PC-3 (cell line): ENCODE results near the gene RXYLT1. TPM values are rescaled to one million over a fixed set of nuclear protein-coding genes. Genes with fewer than 3 reads are reported as not detected.

Source experiments
- ATAC-seq: fragments of 200-7000 bp; cut with Tn5 transposase; 2 replicates; pipeline ENCODE4 v1.9.1; 2020; ENCODE audit warnings: mild to moderate bottlenecking, moderate library complexity
- BruUV-seq: library from RNA; stranded (reverse); fragments of 400-500 nt; replicated peaks from 2 replicates; lab custom pipeline; 2021; lab: Mats Ljungman, UMichigan
- CTCF ChIA-PET: fragments of 300-600 bp; sonication (Branson Sonifier 250); formaldehyde crosslinking; loops from one replicate; lab custom pipeline; 2022; ENCODE audit warnings: antibody characterized with exemption; lab: Charles Lee
- POLR2A ChIA-PET: fragments of 300-600 bp; sonication (Branson Sonifier 250); formaldehyde crosslinking; loops from one replicate; lab custom pipeline; 2022; ENCODE audit warnings: antibody characterized with exemption; ENCODE audit not compliant: unreplicated experiment; lab: Charles Lee
- DNase-seq: peaks from one replicate; pipeline ENCODE4 v3.0.0-alpha.2; 2015
- H2AFZ ChIP-seq: fragments of 300-600 bp; sonication (generic); 2 replicates; pipeline ENCODE4 v1.6.0; 2016; ENCODE audit warnings: antibody characterized with exemption, low read length
- H3F3A ChIP-seq: fragments of 300-600 bp; sonication (generic); one replicate; pipeline ENCODE4 v1.6.0; 2017; ENCODE audit warnings: antibody characterized with exemption, low read length, control low read depth, mild to moderate bottlenecking; ENCODE audit not compliant: unreplicated experiment
- H3K27ac ChIP-seq: fragments of 300-600 bp; sonication (generic); 2 replicates; pipeline ENCODE4 v1.5.1; 2016; ENCODE audit warnings: mild to moderate bottlenecking, low read length
- H3K27me3 ChIP-seq: fragments of 300-600 bp; sonication (generic); 2 replicates; pipeline ENCODE4 v1.6.1; 2016; ENCODE audit warnings: low read length, mixed read lengths
- H3K36me3 ChIP-seq: fragments of 300-600 bp; sonication (generic); 2 replicates; pipeline ENCODE4 v1.6.1; 2016; ENCODE audit warnings: low read depth, mixed run types, low read length, mixed read lengths
- H3K4me1 ChIP-seq: fragments of 300-600 bp; sonication (generic); 2 replicates; pipeline ENCODE4 v1.5.1; 2016; ENCODE audit warnings: low read length; ENCODE audit not compliant: insufficient read depth
- H3K4me2 ChIP-seq: fragments of 300-600 bp; sonication (generic); 2 replicates; pipeline ENCODE4 v1.6.0; 2016; ENCODE audit warnings: low read length
- H3K4me3 ChIP-seq: fragments of 300-600 bp; sonication (generic); 2 replicates; pipeline ENCODE4 v1.5.1; 2016; ENCODE audit warnings: mild to moderate bottlenecking, low read length, mixed read lengths
- H3K79me2 ChIP-seq: fragments of 300-600 bp; sonication (generic); 2 replicates; pipeline ENCODE4 v1.6.1; 2017; ENCODE audit warnings: low read length, mixed read lengths
- H3K9ac ChIP-seq: fragments of 300-600 bp; sonication (generic); 2 replicates; pipeline ENCODE4 v1.6.0; 2016; ENCODE audit warnings: mild to moderate bottlenecking, low read length
- H3K9me2 ChIP-seq: fragments of 300-600 bp; sonication (generic); replicated peaks from 2 replicates; pipeline ENCODE4 v1.6.1; 2016; ENCODE audit warnings: mixed run types, low read length, mixed read lengths
- H3K9me3 ChIP-seq: fragments of 300-600 bp; sonication (generic); 2 replicates; pipeline ENCODE4 v1.6.1; 2016; ENCODE audit warnings: low read length, mixed read lengths
- H4K20me1 ChIP-seq: fragments of 300-600 bp; sonication (generic); 2 replicates; pipeline ENCODE4 v1.6.1; 2016; ENCODE audit warnings: low read length, mixed read lengths
- CTCF ChIP-seq: fragments of 300-600 bp; sonication (generic); conservative IDR thresholded peaks from 2 replicates; pipeline ENCODE4 v1.5.1; 2017; ENCODE audit warnings: antibody characterized with exemption, low read depth, mild to moderate bottlenecking, low read length
- EZH2 ChIP-seq: fragments of 300-600 bp; sonication (generic); IDR thresholded peaks from one replicate; pipeline ENCODE4 v1.6.1; 2017; ENCODE audit warnings: antibody characterized with exemption, mild to moderate bottlenecking, low read length; ENCODE audit not compliant: unreplicated experiment
- EZH2phosphoT487 ChIP-seq: fragments of 300-600 bp; sonication (generic); IDR thresholded peaks from 2 replicates; pipeline ENCODE4 v1.6.1; 2018; ENCODE audit warnings: mild to moderate bottlenecking, antibody characterized with exemption, low read length, borderline replicate concordance
- intact Hi-C: fragments of 100-400 bp; cut with micrococcal nuclease; formaldehyde crosslinking; loops from 2 replicates; pipeline ENCODE4 v1.9.0; 2023
- total RNA-seq: library from RNA; depleted of rRNA; stranded (reverse); fragments of >200 nt; gene quantifications from 2 replicates; pipeline ENCODE4 v1.2.3, GENCODE V29; 2014

RXYLT1 gene
- total RNA-seq, 1 experiment from 2014 or later, result 23.8 TPM

DNA sequence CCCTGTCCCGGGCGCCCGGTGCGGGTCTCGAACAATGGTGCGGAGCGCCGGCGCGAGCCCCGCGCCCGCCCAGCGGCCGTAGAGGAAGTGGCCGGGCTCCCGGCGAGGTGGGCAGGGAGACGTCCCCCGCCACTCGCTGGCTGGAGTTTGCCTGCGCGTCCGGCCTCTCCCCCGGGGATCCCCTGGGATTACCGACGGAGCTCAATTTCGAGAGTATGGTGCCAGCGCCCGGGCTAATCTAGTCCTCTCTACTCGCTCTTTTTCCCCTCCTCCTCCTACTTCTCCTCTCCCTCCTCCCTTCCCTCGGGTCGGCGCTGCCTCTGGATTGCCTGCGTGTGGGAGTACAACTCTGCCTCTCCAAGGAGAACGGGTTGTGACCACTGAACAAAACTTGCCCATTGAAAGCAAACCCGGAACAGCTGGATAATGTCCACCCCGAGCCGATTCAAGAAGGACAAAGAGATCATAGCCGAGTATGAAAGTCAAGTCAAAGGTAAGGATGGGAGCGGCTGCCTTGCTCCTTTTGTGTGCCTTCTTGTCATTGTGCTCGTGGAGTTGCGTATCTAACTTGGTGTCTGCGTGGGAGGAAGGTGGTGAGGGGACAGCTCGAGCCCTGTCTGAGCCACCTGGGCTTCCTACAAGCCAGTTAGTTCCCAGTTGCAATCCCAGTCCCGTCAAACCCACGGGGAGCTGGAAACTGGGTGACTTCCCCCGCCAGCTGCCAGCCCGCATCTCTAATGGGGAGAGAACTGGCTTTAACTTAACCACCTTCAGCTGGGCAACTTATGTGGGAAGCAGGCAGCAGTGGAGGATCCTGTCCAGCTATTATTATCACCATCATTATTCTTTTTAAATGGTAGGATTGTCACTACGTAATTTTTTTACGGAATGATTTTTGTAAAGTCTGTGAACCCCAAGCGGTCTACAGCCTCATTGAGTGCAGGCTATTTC is 65.0 kb downstream of the RXYLT1 start, which contains the start of gene SRGAP1:
SRGAP1 (plus strand) TSS at position 310 of the 951 bp plus-strand sequence; CDS start at position 427, 117 bp downstream.
- DNase-seq, result peak; percentile 51
- Histone ChIP-seq H3K27ac (peak within 1 kb of the TSS; percentile 61), H3K27me3 (no peaks in the 10 kb centered on the region), H3F3A (no peaks in the 10 kb centered on the region), H3K4me2 (peak within 1 kb of the TSS; percentile 82), H3K36me3 (no peaks in the 10 kb centered on the region), H3K9me3 (no peaks in the 10 kb centered on the region), H3K9me2 (no peaks in the 10 kb centered on the region), H2AFZ (peak within 1 kb of the TSS; percentile 84), H3K79me2 (peaks cover 57% of the 10 kb centered on the region), H3K4me3 (peak within 1 kb of the TSS; percentile 89), H3K9ac (peak within 1 kb of the TSS; percentile 86), H4K20me1 (peaks cover 6% of the 10 kb centered on the region; the same call in 1 of the 2 replicates), H3K4me1 (peaks cover 21% of the 10 kb centered on the region)
- ATAC-seq, result peak; percentile 11
- CTCF ChIA-PET, result interaction anchor here (1.0 to 1.7 kb wide), 4 partner anchors 9 to 377 kb away, joined by 3 to 4 read pairs (median 3); partner anchors contain the start of gene KICS2
- BruUV-seq, result TSS peak; percentile 69
- no peak for TF ChIP-seq EZH2
- no peak for TF ChIP-seq CTCF
- no peak for TF ChIP-seq EZH2phosphoT487
- POLR2A ChIA-PET, result interaction anchor here (0.5 to 1.0 kb wide), 9 partner anchors 17 to 392 kb away, joined by 3 to 4 read pairs (median 3); no protein-coding TSS in a partner anchor
- intact Hi-C loops, result loop anchor here (1.0 to 5.0 kb wide), 6 partner anchors 18 to 337 kb away; no protein-coding TSS in a partner anchor

- H3K79me2 ChIP-seq, result peaks cover 68% of the 10 kb centered on the region
- H3F3A ChIP-seq, result no peaks in the 10 kb centered on the region
- peak; percentile 49 for ATAC-seq
- TF ChIP-seq EZH2phosphoT487 (no peak), EZH2 (no peak), CTCF (no peak)
- ChIA-PET POLR2A (interaction anchor here (0.6 kb wide), 1 partner anchor 198 kb away, joined by 3 read pairs; no protein-coding TSS in a partner anchor), CTCF (no interaction called here)
- no peaks in the 10 kb centered on the region for H3K27me3 ChIP-seq
- BruUV-seq, result no TSS peak
- peak overlapping the region; percentile 86 for H3K9ac ChIP-seq
- H3K4me3 ChIP-seq, result peak overlapping the region; percentile 89
- H3K36me3 ChIP-seq, result no peaks in the 10 kb centered on the region
- H3K4me2 ChIP-seq, result peak overlapping the region; percentile 82
- no peaks in the 10 kb centered on the region for H3K9me2 ChIP-seq
- peak; percentile 91 for DNase-seq
- peaks cover 27% of the 10 kb centered on the region for H3K4me1 ChIP-seq
- H2AFZ ChIP-seq, result no peak overlapping the region; the same call in 1 of the 2 replicates
- H3K9me3 ChIP-seq, result no peaks in the 10 kb centered on the region
- peaks cover 6% of the 10 kb centered on the region; the same call in 1 of the 2 replicates for H4K20me1 ChIP-seq
- peak overlapping the region; percentile 61 for H3K27ac ChIP-seq
- intact Hi-C loops, result loop anchor here (1.0 to 5.0 kb wide), 4 partner anchors 17 to 242 kb away; no protein-coding TSS in a partner anchor
Measured at GRCh38 chr12:63845726-63846125, 66.0 kb downstream of the RXYLT1 start.
